K562 (cell line): Measurements from ENCODE around the gene PLA2G4D. TPM values are rescaled to one million over a fixed set of nuclear protein-coding genes. Genes with fewer than 3 reads are reported as not detected.

ENCODE experiments used
- CBX5 ChIP-seq: IDR thresholded peaks from 2 replicates; pipeline ENCODE4 v1.6.1; 2014; ENCODE audit warnings: low read depth, borderline replicate concordance
- MED1 ChIP-seq: sonication (generic); formaldehyde crosslinking; IDR thresholded peaks from 2 replicates; pipeline ENCODE4 v1.8.1; 2023; ENCODE audit warnings: missing genetic modification reagents, borderline replicate concordance
- MTA1 ChIP-seq: fragments of 450-650 bp; IDR thresholded peaks from 2 replicates; pipeline ENCODE4 v1.6.1; 2017; ENCODE audit warnings: borderline replicate concordance
- TCFL5 ChIP-seq: fragments of 250-450 bp; sonication (Bioruptor Pico); conservative IDR thresholded peaks from 2 replicates; pipeline ENCODE4 v1.6.1; 2021; ENCODE audit warnings: mild to moderate bottlenecking, moderate library complexity, matching md5 sums
- ZNF165 ChIP-seq: fragments of 250-450 bp; sonication (Bioruptor Pico); IDR thresholded peaks from 2 replicates; pipeline ENCODE4 v1.4.0; 2020; ENCODE audit warnings: borderline replicate concordance
- polyA plus RNA-seq, 8 experiments: library from polyadenylated mRNA; depleted of rRNA in 4 of 8; stranded (reverse) in 5 of 8; unstranded in 3 of 8; fragments of >200 nt; fragmentation: Nextera tagmentation in 2 of 8; fragmentation: Illumina TruSeq in 1 of 8; extraction: Ambion mirVana in 2 of 8; extraction: Trizol in 1 of 8; gene quantifications; 2 replicates each; pipeline versions ENCODE4 v1.2.1 to v1.2.3, GENCODE V29; 2011 to 2014; ENCODE audit warnings: inconsistent platforms in 1 of 8, missing spikeins in 1 of 8
- total RNA-seq, 7 experiments: library from RNA; depleted of rRNA in 6 of 7; stranded (reverse); fragments of >200 nt in 6 of 7; fragmentation: Illumina TruSeq in 2 of 7; extraction: Trizol in 2 of 7; gene quantifications; 2 replicates each; pipeline versions ENCODE4 v1.2.1 to v1.2.3, GENCODE V29; 2011 to 2021; ENCODE audit warnings: low replicate concordance in 1 of 7
- TF ChIP-seq, protein P1 (sequence below): IDR thresholded peaks from 3 replicates; pipeline ENCODE4 v1.6.1; 2011; ENCODE audit warnings: borderline replicate concordance, mild to moderate bottlenecking, moderate library complexity; ENCODE audit not compliant: insufficient read length; ENCODE audit errors: extremely low read depth
- TF ChIP-seq, protein P2 (sequence below): fragments of 250-450 bp; sonication (Bioruptor Pico); IDR thresholded peaks from 2 replicates; pipeline ENCODE4 v1.6.1; 2021; ENCODE audit warnings: mild to moderate bottlenecking

PLA2G4D gene
- total and polyA plus RNA-seq, 9 of the 15 experiments (the other 6 are each of a cell fraction or from before 2014, with no cell fraction given): 0.04 TPM; not detected in 8

DNA sequence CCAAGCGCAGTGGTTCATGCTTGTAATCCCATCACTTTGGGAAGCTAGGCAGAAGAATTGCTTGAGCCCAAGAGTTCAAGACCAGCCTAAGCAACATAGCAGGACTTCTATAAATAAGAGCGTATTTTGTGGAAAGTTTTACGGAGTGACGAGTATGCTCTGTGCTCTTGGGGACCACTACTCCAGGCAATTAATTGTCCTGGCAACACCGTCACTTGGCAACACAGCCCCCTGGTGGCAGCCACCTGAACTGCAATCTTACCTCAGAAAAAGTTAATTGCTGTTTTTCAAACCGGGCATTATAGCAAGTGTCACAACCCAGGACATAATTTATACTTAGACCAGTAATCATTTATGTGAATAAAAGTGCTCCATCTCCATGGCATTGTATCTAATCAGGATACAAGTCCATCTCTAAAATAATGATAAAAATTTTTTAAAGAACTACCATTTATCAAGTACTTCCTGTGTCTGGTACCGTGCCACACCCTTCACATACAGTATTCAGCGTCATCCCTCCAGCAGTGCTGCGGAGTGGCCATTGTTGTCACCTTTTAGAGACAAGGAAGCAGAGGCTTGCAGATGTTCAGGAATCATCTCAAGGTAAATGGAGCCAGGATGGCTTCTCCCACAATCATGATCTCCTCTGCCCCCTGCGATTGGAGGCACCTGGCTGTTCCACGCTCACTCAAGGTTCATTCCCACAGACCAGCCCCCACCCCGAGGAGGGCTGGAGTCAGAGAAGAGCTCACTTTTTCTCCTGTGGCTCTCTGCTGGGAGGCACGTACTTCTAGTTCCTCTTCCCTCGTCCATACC, 34.5 kb downstream of the PLA2G4D start (continued):
- TF ChIP-seq, protein P1, sequence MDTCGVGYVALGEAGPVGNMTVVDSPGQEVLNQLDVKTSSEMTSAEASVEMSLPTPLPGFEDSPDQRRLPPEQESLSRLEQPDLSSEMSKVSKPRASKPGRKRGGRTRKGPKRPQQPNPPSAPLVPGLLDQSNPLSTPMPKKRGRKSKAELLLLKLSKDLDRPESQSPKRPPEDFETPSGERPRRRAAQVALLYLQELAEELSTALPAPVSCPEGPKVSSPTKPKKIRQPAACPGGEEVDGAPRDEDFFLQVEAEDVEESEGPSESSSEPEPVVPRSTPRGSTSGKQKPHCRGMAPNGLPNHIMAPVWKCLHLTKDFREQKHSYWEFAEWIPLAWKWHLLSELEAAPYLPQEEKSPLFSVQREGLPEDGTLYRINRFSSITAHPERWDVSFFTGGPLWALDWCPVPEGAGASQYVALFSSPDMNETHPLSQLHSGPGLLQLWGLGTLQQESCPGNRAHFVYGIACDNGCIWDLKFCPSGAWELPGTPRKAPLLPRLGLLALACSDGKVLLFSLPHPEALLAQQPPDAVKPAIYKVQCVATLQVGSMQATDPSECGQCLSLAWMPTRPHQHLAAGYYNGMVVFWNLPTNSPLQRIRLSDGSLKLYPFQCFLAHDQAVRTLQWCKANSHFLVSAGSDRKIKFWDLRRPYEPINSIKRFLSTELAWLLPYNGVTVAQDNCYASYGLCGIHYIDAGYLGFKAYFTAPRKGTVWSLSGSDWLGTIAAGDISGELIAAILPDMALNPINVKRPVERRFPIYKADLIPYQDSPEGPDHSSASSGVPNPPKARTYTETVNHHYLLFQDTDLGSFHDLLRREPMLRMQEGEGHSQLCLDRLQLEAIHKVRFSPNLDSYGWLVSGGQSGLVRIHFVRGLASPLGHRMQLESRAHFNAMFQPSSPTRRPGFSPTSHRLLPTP: no peak
- TF ChIP-seq CBX5 (no peak), MED1 (no peak), ZNF165 (CRISPR knock-in tag) (no peak), TCFL5 (CRISPR knock-in tag) (no peak), MTA1 (no peak)
- TF ChIP-seq, protein P2, sequence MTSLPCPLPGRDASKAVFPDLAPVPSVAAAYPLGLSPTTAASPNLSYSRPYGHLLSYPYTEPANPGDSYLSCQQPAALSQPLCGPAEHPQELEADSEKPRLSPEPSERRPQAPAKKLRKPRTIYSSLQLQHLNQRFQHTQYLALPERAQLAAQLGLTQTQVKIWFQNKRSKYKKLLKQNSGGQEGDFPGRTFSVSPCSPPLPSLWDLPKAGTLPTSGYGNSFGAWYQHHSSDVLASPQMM (CRISPR knock-in tag): no peak
- TF ChIP-seq, all 486 proteins: peak for 16
